Limb (tissue), 2 donors: ENCODE results near the gene CLEC2B.

ENCODE experiments used
- DNase-seq, 2 donors: peaks; one replicate each; pipeline ENCODE4 v3.0.0-alpha.2; 2016; ENCODE audit errors: extremely low spot score in 2 of 2

The CLEC2B gene

DNA sequence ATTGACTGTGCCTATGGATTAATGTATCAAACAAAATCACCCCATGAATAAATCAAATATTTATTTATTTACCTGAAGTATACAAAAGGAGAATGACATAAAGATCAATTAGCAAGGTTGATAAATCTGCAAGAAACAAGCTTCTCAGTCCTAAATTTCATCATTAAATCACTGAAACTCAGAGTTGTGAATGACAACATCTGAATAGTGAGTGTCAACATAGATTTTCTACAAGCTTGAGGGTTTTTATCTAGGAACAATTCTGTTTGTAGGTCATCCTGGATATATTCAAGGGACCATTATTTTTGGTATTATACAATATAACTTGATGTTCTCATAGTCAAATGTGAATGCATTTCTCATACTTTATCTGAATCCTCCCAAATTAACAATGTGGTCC, 59.3 kb downstream of the CLEC2B start:
- no peak for DNase-seq

DNA sequence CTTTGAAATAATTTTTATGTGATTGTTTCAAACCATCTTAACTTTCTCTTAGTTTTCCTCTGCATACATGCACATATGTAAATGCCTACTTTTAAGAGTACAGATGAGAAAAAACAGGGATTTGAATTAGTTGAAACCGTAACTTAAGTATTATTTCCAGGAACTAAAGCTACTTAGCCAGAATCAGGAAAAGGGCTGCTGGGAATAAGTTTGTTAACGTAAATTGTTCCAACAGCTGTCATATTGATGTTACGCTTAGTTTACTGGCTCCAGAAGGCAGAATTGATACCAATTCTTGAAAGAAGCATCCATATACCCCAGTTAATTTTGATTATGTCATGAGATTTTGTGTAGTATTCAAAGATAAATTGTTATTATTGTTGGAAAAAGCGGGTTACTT, 59.8 kb downstream of the CLEC2B start:
- peak in 1 of 2 donors; percentile 51 for DNase-seq

DNA sequence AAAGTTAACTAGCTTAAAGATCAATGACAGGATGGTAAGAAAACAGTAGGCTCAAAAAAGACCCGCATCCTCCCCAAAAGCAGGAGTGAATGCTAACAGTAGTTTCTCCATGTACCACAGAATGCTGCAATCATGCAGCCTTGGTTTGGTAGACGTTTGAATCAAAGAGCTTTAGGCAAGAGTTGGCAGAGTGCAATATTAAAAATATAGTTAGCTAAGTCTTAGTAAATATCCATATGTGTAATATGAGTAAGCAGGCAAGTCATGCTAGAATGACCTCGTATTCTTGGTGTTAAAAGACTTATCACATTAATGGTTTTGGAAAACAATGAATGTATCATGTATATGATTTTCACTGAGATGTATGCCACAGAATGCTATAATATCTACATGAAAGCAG, 60.6 kb downstream of the CLEC2B start:
- no peak for DNase-seq

DNA sequence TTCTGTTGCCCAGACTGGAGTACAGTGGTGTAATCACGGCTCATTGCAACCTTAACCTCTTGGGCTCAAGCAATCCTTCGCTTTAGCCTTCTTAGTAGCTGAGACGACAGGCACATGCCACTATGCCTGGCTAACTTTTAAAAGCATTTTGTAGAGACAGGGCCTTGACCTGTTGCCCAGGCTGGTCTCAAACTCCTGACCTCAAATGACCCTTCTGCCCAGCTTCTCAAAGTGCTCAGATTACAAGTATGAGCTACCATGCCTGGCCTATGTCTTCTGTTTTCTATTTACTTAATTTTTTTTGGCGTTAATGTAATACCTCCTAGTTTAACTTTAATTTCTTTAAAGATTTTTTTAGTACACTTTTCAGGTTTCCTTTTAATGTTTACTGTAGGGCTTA, 62.4 kb downstream of the CLEC2B start:
- no peak for DNase-seq

DNA sequence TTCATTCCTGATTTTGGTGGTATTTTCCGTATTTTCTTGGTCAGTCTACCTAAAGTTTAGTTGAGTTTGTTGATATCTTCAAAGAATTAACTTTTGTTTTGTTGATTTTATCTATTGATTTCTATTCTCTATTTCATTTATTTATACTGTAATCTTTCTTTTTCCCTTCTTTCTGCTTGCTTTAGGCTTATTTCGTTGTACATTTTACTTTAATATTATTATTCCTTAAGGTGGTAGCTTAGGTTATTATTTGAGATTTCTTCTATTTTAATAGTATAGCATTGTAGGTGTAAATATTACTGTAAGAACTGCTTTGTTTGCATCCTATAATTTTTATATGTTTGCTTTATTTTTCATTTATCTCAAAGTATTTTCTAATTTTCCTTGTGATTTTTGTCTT, 63.3 kb downstream of the CLEC2B start:
- DNase-seq, result no peak
